HG02588 (cell line): ENCODE results near the gene NOP56.
"Not testable (repeated sequence)": the region's sequence is repeated elsewhere in the genome, so short reads cannot be mapped to it uniquely, and the experiment has no call there.

Source experiments
- ATAC-seq: cut with Tn5 transposase; IDR thresholded peaks from one replicate; pipeline ENCODE4 v1.9.1; 2021; ENCODE audit warnings: mild to moderate bottlenecking, moderate library complexity; ENCODE audit not compliant: unreplicated experiment

NOP56 gene

DNA sequence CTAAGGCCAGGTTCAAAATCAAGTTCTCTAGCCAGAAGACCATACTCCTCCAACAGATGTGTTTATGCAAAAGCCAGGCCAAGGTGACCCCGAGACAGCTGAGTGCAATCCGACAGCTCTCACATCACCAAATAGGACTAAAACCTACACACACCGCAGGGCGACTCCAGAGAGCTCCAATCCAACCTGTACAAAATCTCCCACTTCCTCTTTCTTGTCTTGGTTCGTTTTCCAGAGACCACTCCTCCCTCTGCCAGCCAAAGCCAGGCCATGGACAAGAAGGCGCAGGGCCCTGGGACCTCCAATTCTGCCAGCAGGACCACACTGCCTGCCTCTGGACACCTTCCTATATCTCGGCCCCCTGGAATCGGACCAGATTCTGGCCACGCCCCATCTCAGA, 11.5 kb upstream of the NOP56 start:
- no peak for ATAC-seq

DNA sequence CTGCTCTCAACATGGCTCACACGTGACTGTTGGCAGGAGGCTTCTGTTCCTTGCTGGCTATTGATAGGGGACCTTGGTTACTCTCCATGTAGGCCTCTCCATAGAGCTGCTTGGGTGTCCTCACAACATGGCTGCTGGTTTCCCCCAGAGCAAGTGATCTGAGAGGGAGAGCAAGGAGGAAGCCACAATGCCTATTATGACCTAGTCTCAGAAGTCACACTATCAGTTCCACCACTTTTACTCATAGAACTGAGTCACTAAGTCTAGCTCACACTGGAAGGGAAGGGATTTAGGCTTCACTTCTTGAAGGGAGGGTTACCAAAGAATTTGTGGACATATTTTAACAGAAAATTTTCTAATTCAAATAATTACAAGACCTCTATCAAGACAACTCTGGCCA, 8.7 kb upstream of the NOP56 start:
- no peak for ATAC-seq

DNA sequence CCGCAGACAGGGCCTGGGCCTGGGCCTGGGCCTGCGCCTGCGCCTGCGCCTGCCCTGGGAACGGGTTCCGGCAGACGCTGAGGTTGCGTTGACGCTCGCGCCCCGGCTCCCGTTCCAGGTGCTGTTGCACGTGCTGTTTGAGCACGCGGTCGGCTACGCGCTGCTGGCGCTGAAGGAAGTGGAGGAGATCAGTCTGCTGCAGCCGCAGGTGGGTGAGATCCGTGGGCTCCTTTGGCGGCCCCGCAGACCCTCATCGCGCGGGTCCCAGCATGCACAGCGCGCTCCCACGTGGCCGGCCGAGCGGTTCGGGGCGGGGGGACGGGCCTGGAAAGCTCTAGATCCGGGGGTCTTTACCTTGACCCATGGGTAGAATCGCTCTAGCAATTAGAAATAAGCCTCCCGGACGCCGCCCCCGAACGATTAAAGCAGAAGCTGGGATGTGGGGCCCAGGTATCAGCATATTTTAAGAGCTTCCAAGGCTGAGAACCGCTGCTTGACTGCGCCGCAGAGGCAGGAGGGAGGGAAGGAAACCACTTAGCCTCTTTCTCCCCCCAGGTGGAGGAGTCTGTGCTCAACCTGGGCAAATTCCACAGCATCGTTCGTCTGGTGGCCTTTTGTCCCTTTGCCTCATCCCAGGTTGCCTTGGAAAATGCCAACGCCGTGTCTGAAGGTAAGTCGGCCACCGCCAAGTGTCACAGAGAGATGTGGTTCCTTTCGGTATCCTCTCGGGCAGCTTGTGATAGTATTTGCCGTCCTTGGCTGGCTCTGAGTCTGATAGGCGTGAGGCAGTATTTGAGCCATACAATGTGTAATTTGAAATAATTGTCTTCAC, 508 bp downstream of the NOP56 start:
- peak; percentile 38 for ATAC-seq

DNA sequence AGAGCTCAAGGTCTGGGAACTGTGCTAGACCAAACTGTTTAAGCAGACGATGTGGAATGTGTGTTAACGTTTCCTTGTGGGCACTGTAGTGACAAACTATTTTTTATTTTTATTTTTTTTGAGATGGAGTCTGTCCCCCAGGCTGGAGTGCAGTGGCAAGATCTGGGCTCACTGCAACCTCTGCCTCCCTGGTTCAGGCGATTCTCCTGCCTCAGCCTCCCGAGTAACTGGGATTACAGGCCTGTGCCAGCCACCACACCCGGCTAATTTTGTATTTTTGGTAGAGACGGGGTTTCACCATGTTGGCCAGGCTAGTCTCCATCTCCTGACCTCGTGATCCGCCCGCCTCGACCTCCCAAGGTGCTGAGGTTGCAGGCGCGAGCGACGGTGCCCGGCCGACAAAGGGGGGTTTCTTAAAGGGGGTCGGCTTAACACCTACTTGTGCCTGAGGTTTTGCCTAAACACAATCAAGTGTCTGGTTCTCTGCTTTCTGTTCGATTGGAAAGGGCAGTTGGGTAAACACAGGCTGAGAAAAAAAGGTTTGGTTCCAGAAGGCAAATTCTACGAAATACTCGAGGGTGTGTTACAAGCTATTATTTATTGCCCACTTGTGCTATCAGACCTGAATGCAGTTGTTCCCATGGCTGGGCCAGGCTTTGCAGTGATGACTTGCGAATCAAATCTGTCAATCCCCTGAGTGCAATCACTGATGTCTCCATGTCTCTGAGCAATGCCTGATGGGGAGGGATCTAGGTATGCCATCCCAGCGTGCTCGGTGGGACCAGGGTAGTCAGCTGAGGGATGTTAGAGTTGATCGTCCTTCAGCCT, 1.3 kb downstream of the NOP56 start:
- no peak for ATAC-seq

DNA sequence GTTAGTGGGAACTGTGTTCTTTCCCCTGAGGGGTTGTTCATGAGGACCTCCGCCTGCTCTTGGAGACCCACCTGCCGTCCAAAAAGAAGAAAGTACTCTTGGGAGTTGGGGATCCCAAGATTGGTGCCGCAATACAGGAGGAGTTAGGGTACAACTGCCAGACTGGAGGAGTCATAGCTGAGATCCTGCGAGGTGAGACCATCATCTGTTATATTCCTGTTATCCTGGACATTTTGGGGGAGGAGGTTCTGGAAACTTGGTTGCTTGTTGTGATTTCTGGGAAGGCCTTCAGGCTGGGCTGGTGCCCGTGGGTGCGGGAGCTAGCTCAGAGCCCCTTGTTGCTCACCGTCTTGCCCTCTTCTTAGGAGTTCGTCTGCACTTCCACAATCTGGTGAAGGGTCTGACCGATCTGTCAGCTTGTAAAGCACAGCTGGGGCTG, 2.0 kb downstream of the NOP56 start:
- no peak for ATAC-seq

DNA sequence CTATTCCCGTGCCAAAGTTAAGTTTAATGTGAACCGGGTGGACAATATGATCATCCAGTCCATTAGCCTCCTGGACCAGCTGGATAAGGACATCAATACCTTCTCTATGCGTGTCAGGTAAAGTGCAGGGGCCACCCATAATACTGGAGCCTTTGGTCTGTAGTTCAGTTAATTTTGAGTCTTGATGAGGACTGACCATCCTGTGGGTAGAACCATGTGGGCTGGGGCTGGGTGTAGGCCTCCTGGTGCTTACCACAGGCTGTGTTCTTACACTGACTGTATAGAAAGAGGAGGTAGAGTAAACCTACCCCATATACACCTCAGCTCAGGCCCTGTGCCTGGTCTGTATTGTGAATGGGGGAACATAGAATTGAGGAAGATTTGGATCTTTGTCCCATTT, 2.4 kb downstream of the NOP56 start:
- ATAC-seq: no peak

DNA sequence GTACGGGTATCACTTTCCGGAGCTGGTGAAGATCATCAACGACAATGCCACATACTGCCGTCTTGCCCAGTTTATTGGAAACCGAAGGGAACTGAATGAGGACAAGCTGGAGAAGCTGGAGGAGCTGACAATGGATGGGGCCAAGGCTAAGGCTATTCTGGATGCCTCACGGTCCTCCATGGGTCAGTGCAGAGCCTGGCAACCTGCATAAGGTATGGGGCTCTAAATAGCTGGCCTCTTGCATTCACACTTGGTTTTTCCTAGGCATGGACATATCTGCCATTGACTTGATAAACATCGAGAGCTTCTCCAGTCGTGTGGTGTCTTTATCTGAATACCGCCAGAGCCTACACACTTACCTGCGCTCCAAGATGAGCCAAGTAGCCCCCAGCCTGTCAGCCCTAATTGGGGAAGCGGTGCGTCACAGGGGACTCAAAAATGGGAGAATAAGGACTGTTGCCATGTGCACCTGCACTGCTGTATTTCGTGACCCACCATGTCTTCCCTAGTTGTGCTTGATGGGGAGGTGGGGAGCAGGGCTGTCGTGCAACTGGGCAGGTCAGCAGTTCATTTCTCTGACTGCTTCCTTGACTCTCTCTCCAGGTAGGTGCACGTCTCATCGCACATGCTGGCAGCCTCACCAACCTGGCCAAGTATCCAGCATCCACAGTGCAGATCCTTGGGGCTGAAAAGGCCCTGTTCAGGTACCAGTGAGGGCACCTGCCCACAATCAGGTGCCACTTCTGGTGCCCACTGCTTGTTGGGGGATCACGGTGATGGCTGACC, 3.1 kb downstream of the NOP56 start:
- ATAC-seq: no peak

DNA sequence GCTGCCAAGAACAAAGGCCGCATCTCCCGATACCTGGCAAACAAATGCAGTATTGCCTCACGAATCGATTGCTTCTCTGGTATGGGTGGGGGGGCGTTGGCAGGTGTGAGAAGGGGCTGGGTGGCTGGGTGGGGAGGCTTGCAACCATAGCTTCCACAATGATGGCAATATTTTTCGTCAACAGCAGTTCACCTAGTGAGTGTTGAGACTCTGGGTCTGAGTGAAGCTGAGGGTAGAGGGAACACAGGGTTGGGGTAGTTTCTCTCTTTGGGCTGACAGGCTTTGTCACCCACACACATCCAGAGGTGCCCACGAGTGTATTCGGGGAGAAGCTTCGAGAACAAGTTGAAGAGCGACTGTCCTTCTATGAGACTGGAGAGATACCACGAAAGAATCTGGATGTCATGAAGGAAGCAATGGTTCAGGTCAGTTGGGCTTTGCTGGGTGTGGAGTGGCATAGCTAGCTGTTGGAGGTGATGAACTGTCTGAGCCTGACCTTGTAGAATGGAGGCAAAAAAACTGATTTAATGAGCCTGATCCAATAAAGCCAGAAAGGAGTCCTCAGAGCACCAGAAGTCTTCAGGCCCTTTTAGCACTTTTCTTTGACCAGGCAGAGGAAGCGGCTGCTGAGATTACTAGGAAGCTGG, 4.2 kb downstream of the NOP56 start:
- no peak for ATAC-seq

DNA sequence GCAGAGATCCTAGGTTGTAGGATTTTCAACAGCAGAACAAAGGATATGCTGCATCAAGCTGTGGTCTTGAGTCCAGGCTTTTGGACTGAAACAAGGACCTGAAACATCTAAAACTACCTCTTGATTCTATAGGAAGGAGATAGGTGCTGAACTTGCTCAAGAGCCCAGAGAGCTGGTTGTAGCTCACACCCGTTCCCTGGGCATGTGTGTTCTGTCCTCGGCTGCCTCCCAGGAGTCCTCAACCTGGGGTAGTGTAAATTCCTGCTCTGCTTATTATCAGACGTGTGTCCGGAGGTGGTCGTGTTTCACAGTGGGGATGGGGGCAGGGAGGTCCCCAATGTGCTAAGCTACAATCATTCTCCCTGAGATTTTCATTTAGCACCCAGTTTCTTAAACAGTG, 4.8 kb downstream of the NOP56 start:
- ATAC-seq: no peak

DNA sequence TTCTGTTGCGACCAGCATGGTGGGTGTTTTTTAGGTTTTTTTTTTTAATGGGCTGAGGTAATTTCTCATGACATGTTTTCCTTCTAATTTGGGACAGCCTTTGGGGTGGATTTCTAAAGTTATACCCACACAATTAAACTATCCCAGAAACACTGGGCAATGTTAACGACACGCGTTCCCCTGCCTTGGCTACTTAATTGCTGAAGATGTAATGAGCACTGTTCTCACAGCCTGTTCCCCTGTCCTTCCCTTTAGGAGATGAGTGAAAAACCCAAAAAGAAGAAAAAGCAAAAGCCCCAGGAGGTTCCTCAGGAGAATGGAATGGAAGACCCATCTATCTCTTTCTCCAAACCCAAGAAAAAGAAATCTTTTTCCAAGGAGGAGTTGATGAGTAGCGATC, 5.2 kb downstream of the NOP56 start:
- ATAC-seq: no peak

DNA sequence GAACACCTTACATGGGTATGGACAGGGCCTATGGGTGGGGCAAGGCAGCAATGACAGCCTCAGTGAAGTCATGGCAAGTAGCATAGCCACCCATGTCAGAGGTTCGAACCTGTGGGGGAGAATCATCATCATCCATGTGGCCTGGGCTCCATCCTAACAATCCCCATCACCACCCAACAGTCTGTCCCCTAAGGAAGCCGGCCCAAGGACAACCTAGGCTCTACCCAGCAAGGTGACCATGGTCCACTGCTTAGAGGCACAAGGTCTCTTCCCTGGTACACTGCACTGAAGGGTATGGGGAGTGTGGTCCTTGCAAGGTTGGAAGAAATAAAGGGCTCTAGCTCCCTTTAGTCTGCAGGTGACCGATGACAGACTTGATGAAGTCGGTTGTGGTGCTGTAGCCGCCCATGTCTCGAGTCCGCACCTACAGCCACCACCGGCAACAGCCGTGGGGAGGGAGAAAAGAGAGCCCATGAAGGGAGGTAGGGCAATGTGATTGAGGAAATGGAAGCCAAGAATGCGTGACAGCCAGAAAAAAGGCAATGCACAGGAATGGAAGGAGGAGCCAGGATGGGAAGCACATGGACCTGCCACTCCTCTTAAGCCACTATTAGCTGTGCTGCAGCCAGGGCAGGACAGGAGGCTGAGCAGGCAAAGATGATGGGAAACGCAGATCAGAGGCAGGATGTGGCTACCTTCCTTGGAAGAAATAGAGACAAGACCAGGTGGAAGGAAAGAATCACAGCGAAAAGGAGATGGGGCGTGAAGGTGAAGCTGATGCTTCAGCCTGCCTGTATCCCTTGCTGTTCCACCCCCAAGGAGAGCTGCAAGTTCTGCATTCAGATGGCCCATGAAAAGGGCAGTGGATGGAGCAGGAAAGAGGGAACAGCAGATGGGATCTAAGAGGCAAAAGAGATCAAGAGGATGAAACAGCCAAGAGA, 6.3 kb downstream of the NOP56 start:
- no peak for ATAC-seq

DNA sequence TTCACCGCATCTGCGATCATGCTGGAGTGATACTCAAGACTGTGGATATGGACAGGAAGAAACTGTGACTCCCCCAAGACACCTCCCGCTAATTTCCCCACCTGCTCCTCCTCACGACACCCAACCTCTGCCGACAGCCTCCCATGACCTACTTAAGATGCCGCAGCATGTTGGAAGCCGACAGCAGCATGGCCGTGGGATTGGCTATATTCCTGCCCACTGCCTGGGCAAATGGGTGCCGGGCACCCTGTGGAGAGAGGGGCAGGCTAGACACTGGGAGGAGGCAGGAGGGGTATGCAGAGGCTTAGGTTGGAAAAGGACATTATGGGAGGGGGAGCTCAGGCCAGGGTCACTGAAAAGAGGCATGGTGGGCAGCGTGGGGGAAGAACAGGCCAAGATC, 7.1 kb downstream of the NOP56 start:
- no peak for ATAC-seq

DNA sequence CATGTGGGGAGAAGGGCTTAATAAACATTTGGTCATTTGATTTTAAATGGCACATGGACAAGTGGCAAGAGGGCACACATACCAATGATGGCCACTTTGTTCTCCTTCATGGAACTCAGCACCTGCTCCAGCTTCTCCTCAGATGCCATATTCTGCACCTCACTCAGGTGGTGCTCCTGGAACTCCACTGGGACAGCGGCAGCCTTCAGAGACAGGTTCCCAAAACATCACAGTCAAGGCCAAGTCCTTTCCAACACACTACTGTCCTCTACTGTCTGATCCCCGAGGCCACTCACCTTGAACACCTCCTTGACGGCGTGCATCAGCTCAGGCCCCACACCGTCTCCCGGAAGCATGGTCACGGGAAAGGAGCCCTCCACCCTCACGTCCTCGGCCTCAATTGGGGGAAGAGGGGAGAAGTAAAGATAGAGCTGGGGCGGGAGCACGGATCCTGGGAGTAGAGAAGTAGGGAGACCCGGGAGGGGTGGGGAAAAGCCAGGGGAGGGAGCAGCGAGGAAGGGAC, 11.0 kb downstream of the NOP56 start:
- ATAC-seq: no peak

DNA sequence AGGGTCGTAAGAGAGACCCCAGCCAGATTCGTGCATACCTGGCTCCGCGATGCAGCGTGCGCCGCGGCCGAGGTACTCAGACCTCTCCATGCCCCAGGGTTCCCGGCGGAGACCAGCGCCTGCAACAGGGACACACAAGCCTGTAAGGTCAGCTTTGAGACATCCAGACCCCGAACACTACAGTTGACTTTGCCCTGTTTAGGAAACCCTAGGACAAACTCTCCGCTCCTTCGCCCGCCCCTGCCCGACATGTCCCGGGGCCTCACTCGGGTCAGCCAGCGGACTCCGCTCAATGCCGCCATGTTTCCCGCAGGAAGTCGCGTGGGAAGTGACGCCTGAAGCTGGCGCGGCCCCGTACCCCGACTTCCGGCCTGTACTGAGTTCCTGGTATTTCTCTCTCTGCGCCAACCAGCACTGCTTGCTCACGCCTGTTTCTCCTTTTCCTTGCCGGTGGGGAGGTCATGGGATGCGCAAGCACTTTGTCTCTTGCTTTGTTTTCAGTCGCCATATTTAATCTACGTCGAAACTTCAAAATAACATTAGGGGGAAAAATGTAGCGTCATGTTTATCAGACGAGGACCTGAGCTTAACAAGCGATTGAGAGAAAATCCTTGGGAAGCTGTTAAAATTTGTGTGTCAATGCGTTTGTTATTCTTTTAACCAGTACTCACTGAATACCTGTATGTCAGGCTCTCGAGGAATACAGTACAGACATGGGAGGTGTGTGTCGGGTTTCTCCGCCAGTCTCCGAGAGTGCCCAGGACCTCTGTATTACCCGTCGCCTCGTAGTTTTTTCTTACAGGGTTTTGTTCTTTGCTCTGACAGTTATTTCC, 11.7 kb downstream of the NOP56 start, which contains the start of gene IDH3B:
Gene IDH3B (minus strand): TSS at position 330 of the 833 bp plus-strand sequence. CDS start 28 bp downstream, at position 302.
- peak; percentile 86 for ATAC-seq

DNA sequence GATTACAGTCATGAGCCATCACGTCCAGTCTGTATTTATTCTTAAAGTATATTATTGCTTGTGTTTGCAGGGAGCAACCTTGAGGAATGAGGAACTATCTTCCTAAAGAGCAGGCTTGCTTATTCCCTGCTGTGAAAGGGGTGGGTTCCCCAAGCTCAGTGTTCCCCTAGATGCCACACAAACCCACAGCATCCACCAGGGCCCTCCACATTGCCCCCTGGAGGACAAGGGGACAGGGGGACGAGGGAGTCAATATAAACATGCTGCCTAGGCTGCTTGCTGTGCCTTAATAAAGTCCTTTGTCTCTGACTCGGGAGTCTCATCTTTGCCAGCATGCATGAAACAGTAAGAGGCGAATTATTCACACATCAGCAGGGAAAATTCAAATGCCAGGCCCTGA, 19.5 kb downstream of the NOP56 start:
- ATAC-seq: no peak

DNA sequence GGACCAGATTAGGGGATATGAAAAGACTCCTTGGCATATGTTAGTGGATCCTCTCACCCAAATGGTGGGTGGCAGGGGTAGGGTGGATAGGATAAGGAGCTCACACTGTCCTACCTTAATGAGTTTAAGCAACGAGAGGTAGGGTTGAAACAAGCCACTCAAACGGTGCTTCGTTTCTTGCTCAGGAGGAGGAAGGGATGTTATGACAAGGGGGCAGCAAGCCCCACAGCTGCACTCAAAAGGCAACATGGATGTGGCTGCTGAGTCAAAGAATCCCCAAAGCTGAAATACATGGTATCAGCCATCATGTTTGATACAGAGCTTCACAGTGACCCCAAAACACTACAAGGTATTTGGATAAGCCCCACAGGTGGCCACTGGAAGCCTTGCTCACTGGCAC, 20.0 kb downstream of the NOP56 start:
- ATAC-seq: no peak

DNA sequence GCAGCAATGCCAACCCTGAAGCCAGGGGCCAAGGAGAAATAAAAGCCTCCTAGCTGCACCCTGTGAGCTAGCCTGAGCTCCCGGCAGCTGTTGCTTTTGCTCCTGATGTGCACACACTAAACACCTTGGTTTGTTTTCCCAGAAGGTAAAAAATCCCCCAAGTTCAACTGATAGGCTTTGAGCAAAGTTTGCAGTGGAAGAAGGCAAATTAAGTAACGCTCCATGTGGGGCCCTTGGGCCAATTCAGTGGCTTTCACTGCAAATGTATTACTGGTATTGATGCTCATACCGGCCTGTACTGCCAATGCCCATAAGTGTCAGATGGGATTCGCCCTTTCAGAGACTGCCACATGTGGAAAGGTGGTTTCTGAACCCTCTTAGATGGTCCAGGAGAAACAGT, 21.0 kb downstream of the NOP56 start:
- no peak for ATAC-seq

DNA sequence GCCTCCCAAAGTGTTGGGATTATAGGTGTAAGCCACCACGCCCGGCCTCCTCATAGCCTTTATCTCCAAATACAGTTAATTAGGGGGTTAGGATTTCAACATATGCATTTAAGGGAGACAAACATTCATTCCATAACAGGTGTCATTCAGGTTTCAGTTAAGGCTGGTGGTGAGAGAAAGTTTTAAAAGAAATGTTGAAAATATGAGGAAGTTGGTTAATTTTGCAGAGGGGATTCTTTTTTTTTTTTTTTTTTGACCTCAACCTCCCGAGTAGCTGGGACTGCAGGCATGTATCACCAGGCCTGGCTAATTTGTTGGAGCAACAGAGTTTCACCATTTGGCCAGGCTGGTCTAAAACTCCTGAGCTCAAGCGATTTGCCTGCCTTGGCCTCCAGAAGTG, 27.6 kb downstream of the NOP56 start:
- no peak for ATAC-seq

DNA sequence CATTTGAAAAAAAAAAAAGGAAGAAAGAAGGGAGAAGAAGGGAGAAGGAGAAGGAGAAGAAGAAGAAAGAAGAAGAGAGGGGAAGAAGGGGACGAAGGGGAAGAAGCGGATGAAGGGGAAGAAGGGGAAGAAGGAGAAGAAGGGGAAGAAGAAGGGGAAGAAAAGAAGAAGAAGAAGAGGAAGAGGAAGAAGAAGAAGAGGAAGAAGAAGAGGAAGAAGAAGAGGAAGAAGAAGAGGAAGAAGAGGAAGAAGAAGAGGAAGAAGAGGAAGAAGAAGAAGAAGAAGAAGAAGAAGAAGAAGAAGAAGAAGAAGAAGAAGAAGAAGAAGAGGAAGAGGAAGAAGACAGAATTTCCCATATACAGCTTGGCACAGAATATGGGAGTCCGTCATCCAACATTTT, 29.6 kb downstream of the NOP56 start:
- not testable (repeated sequence) for ATAC-seq
